OCI-LY3 (cell line): Measurements from ENCODE around the gene FRMD4A.

Experiments used
- H2AFZ ChIP-seq: fragments of 200-600, 300-600 bp; shearing (Covaris generic); 2 replicates; pipeline ENCODE4 v1.6.0; 2014; ENCODE audit warnings: antibody characterized with exemption, low read depth, low read length
- H3K27ac ChIP-seq: fragments of 200-600, 300-600 bp; sonication (generic); 2 replicates; pipeline ENCODE4 v1.5.1; 2014; ENCODE audit warnings: mild to moderate bottlenecking, low read length, moderate library complexity, mixed read lengths
- H3K27me3 ChIP-seq: fragments of 200-600, 300-600 bp; sonication (generic); 2 replicates; pipeline ENCODE4 v1.6.1; 2014; ENCODE audit warnings: low read depth, low read length, mixed read lengths
- H3K36me3 ChIP-seq: fragments of 200-600, 300-600 bp; sonication (generic); replicated peaks from 2 replicates; pipeline ENCODE3; 2014; ENCODE audit warnings: low read depth, low read length, mixed read lengths
- H3K4me1 ChIP-seq: fragments of 300-600, 200-600 bp; sonication (generic); 2 replicates; pipeline ENCODE4 v1.6.1; 2014; ENCODE audit warnings: low read length, mixed read lengths
- H3K4me2 ChIP-seq: fragments of 200-600, 300-600 bp; sonication (generic); 2 replicates; pipeline ENCODE4 v1.6.1; 2014; ENCODE audit warnings: low read length, mixed read lengths
- H3K4me3 ChIP-seq: fragments of 300-600, 200-600 bp; sonication (generic); 2 replicates; pipeline ENCODE4 v1.5.1; 2014; ENCODE audit warnings: antibody characterized with exemption, mild to moderate bottlenecking, low read length, moderate library complexity
- H3K79me2 ChIP-seq: fragments of 300-600, 200-600 bp; shearing (Covaris generic); 2 replicates; pipeline ENCODE4 v1.6.1; 2014; ENCODE audit warnings: mild to moderate bottlenecking, low read length, mixed read lengths
- H3K9ac ChIP-seq: fragments of 300-600, 200-600 bp; shearing (Covaris generic); 2 replicates; pipeline ENCODE4 v1.6.0; 2014; ENCODE audit warnings: mild to moderate bottlenecking, low read length, moderate library complexity
- H3K9me3 ChIP-seq: fragments of 200-600, 300-600 bp; shearing (Covaris generic); 2 replicates; pipeline ENCODE4 v1.6.1; 2014; ENCODE audit warnings: low read length, mixed read lengths; ENCODE audit not compliant: insufficient read depth
- H4K20me1 ChIP-seq: fragments of 200-600, 300-600 bp; sonication (generic); 2 replicates; pipeline ENCODE4 v1.6.1; 2016; ENCODE audit warnings: low read length, mixed read lengths; ENCODE audit not compliant: insufficient read depth
- EZH2phosphoT487 ChIP-seq: fragments of 200-600 bp; shearing (Covaris generic); IDR thresholded peaks from 2 replicates; pipeline ENCODE4 v1.6.1; 2018; ENCODE audit warnings: antibody characterized with exemption, mixed run types, low read depth
- TF ChIP-seq, protein P1 (sequence below): fragments of 200-600, 300-600 bp; sonication (generic); IDR thresholded peaks from 2 replicates; pipeline ENCODE4 v1.5.1; 2014; ENCODE audit warnings: antibody characterized with exemption, low read length, low read depth

FRMD4A gene

DNA sequence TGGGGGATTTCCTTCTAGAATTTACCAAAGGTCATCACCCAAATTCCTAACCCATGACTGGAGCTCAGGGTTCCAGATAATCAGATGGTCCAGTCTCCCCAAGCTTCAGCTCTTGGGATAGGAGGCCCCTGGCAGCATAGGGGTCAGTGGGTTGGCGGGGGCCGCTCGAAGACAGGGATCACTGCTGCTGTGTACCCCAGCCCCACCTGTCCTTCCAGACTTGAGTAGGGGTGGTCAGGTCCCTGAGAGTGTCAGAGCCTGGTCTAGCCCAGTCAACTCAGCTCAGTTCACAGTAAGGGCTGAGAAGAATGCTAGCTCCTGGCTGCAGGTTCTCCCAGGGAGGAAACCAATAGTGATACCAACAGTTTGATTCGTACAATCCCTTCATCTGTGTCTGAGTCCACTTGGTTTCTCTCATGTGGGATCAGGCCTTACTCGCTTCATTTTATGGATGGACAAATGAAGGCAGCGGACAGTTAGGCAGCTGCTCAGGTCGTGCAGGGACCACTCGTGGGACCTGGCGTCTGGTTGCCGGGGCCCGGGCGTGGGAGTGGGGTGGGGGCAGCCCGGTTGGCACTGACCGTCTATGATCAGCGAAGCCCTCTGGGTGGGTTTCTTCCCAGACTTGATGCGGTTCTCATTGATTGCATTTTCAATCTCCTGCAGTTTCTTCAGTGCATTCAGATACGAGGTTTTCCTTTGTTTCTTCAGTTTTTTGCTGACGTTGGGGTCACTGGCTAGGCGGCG, 665.0 kb downstream of the FRMD4A start:
- Histone ChIP-seq H3K36me3 (peaks cover 62% of the 10 kb centered on the region), H3K4me1 (peaks cover 6% of the 10 kb centered on the region; the same call in 1 of the 2 replicates), H3K9me3 (no peaks in the 10 kb centered on the region), H2AFZ (no peak overlapping the region), H3K9ac (no peak overlapping the region), H3K79me2 (no peaks in the 10 kb centered on the region), H3K4me3 (no peak overlapping the region), H4K20me1 (no peaks in the 10 kb centered on the region), H3K4me2 (no peak overlapping the region), H3K27me3 (no peaks in the 10 kb centered on the region), H3K27ac (no peak overlapping the region)
- TF ChIP-seq, protein P1, sequence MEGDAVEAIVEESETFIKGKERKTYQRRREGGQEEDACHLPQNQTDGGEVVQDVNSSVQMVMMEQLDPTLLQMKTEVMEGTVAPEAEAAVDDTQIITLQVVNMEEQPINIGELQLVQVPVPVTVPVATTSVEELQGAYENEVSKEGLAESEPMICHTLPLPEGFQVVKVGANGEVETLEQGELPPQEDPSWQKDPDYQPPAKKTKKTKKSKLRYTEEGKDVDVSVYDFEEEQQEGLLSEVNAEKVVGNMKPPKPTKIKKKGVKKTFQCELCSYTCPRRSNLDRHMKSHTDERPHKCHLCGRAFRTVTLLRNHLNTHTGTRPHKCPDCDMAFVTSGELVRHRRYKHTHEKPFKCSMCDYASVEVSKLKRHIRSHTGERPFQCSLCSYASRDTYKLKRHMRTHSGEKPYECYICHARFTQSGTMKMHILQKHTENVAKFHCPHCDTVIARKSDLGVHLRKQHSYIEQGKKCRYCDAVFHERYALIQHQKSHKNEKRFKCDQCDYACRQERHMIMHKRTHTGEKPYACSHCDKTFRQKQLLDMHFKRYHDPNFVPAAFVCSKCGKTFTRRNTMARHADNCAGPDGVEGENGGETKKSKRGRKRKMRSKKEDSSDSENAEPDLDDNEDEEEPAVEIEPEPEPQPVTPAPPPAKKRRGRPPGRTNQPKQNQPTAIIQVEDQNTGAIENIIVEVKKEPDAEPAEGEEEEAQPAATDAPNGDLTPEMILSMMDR, result no peak
- TF ChIP-seq EZH2phosphoT487, result no peak

- Histone ChIP-seq H4K20me1 (no peaks in the 10 kb centered on the region), H3K9me3 (no peaks in the 10 kb centered on the region), H3K79me2 (no peaks in the 10 kb centered on the region), H3K4me1 (peaks cover 13% of the 10 kb centered on the region; the same call in 1 of the 2 replicates), H3K36me3 (peaks cover 53% of the 10 kb centered on the region), H2AFZ (no peak overlapping the region), H3K4me3 (no peak overlapping the region), H3K4me2 (no peak overlapping the region), H3K27me3 (no peaks in the 10 kb centered on the region), H3K27ac (no peak overlapping the region), H3K9ac (no peak overlapping the region)
- TF ChIP-seq, protein P1, result no peak
- TF ChIP-seq EZH2phosphoT487, result no peak
Measured at GRCh38 chr10:13661256-13661655, 669.5 kb downstream of the FRMD4A start.

GRCh38 chr10:13660551-13660920, 670.2 kb downstream of the FRMD4A start:
- no peaks in the 10 kb centered on the region for H3K27me3 ChIP-seq
- no peak overlapping the region for H2AFZ ChIP-seq
- no peak overlapping the region for H3K9ac ChIP-seq
- H3K79me2 ChIP-seq, result no peaks in the 10 kb centered on the region
- TF ChIP-seq EZH2phosphoT487, result no peak
- TF ChIP-seq, protein P1, result no peak
- peaks cover 10% of the 10 kb centered on the region; the same call in 1 of the 2 replicates for H3K4me1 ChIP-seq
- no peaks in the 10 kb centered on the region for H4K20me1 ChIP-seq
- no peak overlapping the region for H3K4me2 ChIP-seq
- no peak overlapping the region for H3K4me3 ChIP-seq
- no peaks in the 10 kb centered on the region for H3K9me3 ChIP-seq
- no peak overlapping the region for H3K27ac ChIP-seq
- H3K36me3 ChIP-seq, result peaks cover 52% of the 10 kb centered on the region

GRCh38 chr10:13659887-13660550, 670.7 kb downstream of the FRMD4A start:
- Histone ChIP-seq H3K4me1 (peaks cover 6% of the 10 kb centered on the region; the same call in 1 of the 2 replicates), H3K27me3 (no peaks in the 10 kb centered on the region), H3K4me2 (no peak overlapping the region), H3K36me3 (peaks cover 49% of the 10 kb centered on the region), H3K79me2 (no peaks in the 10 kb centered on the region), H3K4me3 (no peak overlapping the region), H2AFZ (no peak overlapping the region), H3K9me3 (no peaks in the 10 kb centered on the region), H3K27ac (no peak overlapping the region), H4K20me1 (no peaks in the 10 kb centered on the region), H3K9ac (no peak overlapping the region)
- TF ChIP-seq, protein P1, result peak; percentile 84
- TF ChIP-seq EZH2phosphoT487, result no peak
